Activated T-cell treated with anti-CD3 and anti-CD28 coated beads, Interleukin-2, amount 50 U/mL, for 72 hours (primary cell): Measurements from ENCODE around the gene KRT77. TPM values are rescaled to one million over a fixed set of nuclear protein-coding genes. Genes with fewer than 3 reads are reported as not detected.

Experiments used
- ATAC-seq, 2 donors: fragments of 150-1000 bp; cut with Tn5 transposase; replicated peaks in 1 of 2; 2 replicates each; pipeline ENCODE4 v1.10.0; 2021; ENCODE audit warnings: moderate library complexity in 2 of 2, mild to moderate bottlenecking in 1 of 2
- DNase-seq, 2 donors: peaks; one replicate each; pipeline ENCODE4 v3.0.0; 2021 to 2022; ENCODE audit warnings: mixed read lengths in 1 of 2
- H3K27ac Mint-ChIP-seq: one replicate; pipeline ENCODE4 v1.8.0; 2022; ENCODE audit warnings: mild to moderate bottlenecking, moderate library complexity, mixed read lengths
- H3K27me3 Mint-ChIP-seq: one replicate; pipeline ENCODE4 v1.8.0; 2022; ENCODE audit warnings: low read depth, mixed read lengths
- H3K36me3 Mint-ChIP-seq, 2 donors: one replicate each; pipeline ENCODE4 v1.8.0; 2022; ENCODE audit warnings: mixed read lengths in 2 of 2, mild to moderate bottlenecking in 1 of 2; ENCODE audit not compliant: insufficient read depth in 2 of 2
- H3K4me1 Mint-ChIP-seq: one replicate; pipeline ENCODE4 v1.8.0; 2022; ENCODE audit warnings: low read depth, mixed read lengths
- H3K4me3 Mint-ChIP-seq, 2 donors: one replicate each; pipeline ENCODE4 v1.8.0; 2022; ENCODE audit warnings: mild to moderate bottlenecking in 2 of 2, mixed read lengths in 2 of 2, moderate library complexity in 2 of 2
- H3K9me3 Mint-ChIP-seq, 2 donors: one replicate each; pipeline ENCODE4 v1.8.0; 2022; ENCODE audit warnings: mixed read lengths in 2 of 2
- total RNA-seq, 2 donors: library from RNA; stranded (reverse); gene quantifications; one replicate each; pipeline ENCODE4 v1.2.3, GENCODE V29; 2022

KRT77 gene
- total RNA-seq, 2 donors from 2014 or later = not detected

DNA sequence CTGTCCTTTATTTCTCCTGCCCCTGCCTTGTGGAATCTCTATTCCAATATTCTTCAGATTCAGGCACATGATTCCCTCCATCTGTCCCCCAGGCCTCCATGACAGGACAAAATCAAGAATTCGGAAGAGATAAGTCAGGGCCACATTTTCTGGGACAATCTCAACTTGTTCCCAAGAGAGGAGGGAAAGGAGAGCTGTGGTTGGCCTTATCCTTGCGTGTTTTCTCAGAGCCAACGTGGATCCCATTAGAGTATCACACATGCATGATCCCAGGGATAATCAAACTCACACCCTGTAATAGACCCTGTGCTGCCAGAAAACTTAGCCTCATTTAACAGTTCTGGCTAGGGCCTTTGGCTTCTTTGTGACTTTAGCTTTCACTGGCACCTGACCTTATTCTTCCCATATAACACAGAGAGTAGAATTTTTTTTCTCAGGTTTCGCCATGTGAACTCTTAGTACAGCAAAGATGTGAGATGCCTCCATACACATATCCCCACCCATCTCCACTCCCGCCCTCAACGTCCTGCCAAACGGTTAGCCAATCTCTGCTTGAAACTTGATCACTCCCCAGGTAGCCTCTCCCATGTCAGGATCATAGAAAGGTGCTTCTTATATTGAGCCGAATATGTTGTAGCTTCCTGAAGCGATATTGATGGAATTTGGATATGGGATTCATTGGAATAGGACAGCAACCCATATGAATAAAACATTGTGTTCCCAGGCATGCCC lies 16.4 kb downstream of the KRT77 start:
- DNase-seq (no peak), ATAC-seq (no peak)
- H3K9me3 Mint-ChIP-seq = no peaks in the 10 kb centered on the region
- H3K36me3 Mint-ChIP-seq = no peaks in the 10 kb centered on the region
- H3K4me3 Mint-ChIP-seq = no peak overlapping the region
- H3K27ac Mint-ChIP-seq = no peak overlapping the region
- no peaks in the 10 kb centered on the region for H3K27me3 Mint-ChIP-seq
- H3K4me1 Mint-ChIP-seq = peaks cover 27% of the 10 kb centered on the region

DNA sequence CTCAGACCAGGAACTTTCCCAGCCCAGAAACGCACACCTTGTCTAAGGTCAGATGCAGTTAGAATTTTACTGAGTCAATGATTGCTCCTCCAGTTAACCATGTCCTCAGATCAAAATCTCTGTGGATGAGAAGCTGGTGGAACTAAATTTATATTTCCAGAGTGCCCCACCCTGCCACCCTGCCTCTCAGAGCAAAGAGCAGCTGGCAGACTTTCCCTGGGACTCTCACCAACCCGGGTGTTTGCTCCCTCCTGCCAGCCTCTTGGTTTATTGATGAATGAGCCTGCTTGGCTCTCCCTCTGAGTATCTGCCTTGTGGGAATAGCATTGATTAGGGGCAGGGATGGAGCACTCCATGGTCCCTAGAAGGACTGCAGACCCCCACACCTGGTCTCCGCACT lies 17.3 kb downstream of the KRT77 start:
- Mint-ChIP-seq H3K27me3 (no peaks in the 10 kb centered on the region), H3K27ac (no peak overlapping the region), H3K36me3 (no peaks in the 10 kb centered on the region), H3K4me3 (no peak overlapping the region), H3K4me1 (peaks cover 26% of the 10 kb centered on the region), H3K9me3 (no peaks in the 10 kb centered on the region)
- DNase-seq (no peak), ATAC-seq (no peak)

DNA sequence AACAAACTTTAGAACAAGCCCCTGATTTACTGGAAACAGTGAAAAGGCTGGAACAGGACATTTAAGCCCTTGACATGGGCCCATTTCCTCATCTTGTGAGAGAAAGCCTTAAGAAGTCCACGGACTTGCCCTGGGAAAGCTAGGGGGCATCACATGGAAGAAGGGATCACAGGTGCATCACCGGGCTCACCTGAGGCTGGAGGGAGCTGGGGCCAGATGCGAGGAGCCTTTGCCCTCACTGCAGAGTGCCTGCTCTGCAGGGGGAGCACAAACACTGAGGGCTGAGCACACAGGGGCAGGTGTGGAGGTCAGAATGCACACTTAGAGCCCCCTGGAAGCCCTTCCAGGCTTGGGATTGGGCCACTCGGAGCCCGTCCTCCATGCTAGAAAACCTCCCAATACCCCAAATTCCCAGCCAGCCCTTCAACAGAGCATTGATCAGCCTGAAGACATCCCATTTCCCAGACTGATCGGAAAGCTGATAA lies 17.9 kb downstream of the KRT77 start:
- no peaks in the 10 kb centered on the region for H3K27me3 Mint-ChIP-seq
- no peaks in the 10 kb centered on the region for H3K36me3 Mint-ChIP-seq
- no peaks in the 10 kb centered on the region for H3K9me3 Mint-ChIP-seq

DNA sequence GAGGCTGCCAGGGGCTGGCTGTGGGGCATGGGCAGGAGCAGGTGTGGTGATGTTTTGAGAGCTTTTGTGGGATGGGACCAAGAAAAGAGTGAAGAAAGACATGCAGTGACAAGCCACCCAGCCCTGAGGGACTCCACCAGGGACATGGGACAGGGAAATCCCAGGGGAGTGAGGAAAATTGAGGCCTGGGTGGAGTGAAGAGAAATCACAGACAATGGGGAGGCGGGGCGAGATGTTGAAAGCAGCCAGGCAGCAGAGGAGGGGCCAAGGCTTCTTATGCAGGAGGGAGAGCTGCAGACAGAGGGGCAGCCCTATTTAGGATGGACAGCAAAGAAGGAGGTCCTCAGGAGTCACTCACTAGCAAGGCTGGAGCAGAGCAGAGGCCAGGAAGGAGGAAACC lies 18.9 kb downstream of the KRT77 start:
- Mint-ChIP-seq H3K27ac (no peak overlapping the region), H3K4me3 (no peak overlapping the region), H3K4me1 (peaks cover 20% of the 10 kb centered on the region), H3K9me3 (no peaks in the 10 kb centered on the region), H3K36me3 (no peaks in the 10 kb centered on the region), H3K27me3 (no peaks in the 10 kb centered on the region)
- ATAC-seq = no peak
- DNase-seq = no peak

More for the DNA sequence above, 17.9 kb downstream of the KRT77 start:
- ATAC-seq (no peak), DNase-seq (no peak)
- peaks cover 23% of the 10 kb centered on the region for H3K4me1 Mint-ChIP-seq
- no peak overlapping the region for H3K4me3 Mint-ChIP-seq
- H3K27ac Mint-ChIP-seq = no peak overlapping the region

DNA sequence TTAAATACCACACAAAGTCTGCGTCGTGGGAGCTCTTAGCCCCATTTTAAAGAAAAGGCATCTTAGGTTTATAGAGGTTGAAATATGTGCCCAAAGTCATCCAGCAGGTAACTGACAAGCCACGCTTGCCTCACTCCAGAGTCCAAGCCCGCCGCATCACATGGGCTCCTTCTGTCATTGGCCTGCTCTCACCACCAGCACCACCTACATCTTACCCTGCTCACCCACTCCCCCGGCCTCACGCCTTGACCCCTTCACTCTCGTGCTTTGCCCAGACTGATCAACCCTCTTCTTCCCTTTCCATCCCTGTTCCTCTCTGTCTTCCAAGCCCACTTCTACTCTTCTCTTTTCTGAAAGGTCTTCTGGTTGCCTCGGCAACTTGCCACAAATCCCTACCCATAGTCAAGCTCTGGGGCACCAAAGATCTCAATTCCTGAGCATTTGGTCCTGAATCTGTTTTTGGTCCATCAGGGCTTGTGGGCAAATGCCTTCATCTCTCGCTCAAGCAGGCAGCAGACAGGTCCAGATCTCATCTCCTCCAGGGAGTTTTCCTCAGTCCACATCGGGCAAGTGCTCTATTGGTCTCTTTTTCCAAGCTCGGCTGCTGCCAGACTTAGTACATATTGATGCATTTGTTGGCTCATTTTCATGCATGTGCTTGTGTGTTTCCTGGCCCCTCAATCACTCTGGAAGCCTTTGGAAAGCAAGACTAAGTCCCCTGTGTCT lies 19.6 kb downstream of the KRT77 start:
- H3K4me1 Mint-ChIP-seq = peaks cover 20% of the 10 kb centered on the region
- H3K9me3 Mint-ChIP-seq = no peaks in the 10 kb centered on the region
- no peaks in the 10 kb centered on the region for H3K36me3 Mint-ChIP-seq
- H3K4me3 Mint-ChIP-seq = no peak overlapping the region
- DNase-seq (no peak), ATAC-seq (no peak)
- no peak overlapping the region for H3K27ac Mint-ChIP-seq
- H3K27me3 Mint-ChIP-seq = no peaks in the 10 kb centered on the region

DNA sequence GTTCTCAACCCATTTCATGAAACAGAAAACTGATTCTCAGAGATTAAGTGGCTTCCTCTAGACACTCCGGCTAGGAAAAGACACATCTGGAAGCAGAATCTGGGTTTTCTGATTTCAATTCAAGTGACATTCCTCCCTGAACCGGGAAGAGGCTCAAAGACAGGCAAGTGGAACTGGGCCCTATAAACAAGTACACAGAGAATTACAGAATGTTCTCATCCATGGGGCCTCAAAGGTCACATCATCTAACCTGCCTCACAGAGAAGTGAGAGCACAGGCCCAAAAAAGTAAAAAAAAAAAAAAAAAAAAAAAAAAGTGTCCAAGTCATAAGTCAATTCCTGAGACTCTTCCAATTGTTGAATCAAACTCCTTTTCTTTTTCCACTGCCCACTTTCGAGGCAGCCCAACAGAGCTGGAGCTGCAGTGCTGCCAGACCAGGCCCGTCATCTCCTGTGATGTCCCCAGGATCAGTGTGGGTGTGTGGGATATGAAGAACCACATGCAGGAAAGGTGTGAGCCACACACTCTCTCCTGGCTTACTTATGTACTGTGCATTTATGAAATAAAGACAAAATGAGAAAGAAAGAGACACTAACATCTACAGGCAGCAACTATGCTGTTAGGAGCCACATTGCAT lies 20.3 kb downstream of the KRT77 start:
- no peaks in the 10 kb centered on the region for H3K9me3 Mint-ChIP-seq
- ATAC-seq (no peak), DNase-seq (no peak)
- H3K27me3 Mint-ChIP-seq = no peaks in the 10 kb centered on the region
- H3K27ac Mint-ChIP-seq = no peak overlapping the region
- no peaks in the 10 kb centered on the region for H3K36me3 Mint-ChIP-seq
- no peak overlapping the region for H3K4me3 Mint-ChIP-seq
- H3K4me1 Mint-ChIP-seq = peaks cover 20% of the 10 kb centered on the region

DNA sequence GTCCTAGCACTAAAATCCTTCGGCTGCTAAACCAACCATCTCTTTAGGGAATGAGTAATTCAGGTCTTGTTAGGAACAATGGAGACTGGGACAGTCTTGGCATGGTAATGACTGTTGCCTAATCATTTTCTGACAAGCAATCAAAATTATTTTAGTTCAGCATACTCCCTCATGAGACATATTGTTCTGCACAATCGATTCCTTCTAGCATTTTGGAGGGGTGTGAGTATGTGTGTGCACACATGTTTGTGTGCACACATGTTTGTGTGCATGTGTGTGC lies 21.0 kb downstream of the KRT77 start:
- DNase-seq (no peak), ATAC-seq (no peak)
- Mint-ChIP-seq H3K36me3 (no peaks in the 10 kb centered on the region), H3K27ac (no peak overlapping the region), H3K27me3 (no peaks in the 10 kb centered on the region), H3K4me1 (peaks cover 15% of the 10 kb centered on the region), H3K4me3 (no peak overlapping the region), H3K9me3 (no peaks in the 10 kb centered on the region)

DNA sequence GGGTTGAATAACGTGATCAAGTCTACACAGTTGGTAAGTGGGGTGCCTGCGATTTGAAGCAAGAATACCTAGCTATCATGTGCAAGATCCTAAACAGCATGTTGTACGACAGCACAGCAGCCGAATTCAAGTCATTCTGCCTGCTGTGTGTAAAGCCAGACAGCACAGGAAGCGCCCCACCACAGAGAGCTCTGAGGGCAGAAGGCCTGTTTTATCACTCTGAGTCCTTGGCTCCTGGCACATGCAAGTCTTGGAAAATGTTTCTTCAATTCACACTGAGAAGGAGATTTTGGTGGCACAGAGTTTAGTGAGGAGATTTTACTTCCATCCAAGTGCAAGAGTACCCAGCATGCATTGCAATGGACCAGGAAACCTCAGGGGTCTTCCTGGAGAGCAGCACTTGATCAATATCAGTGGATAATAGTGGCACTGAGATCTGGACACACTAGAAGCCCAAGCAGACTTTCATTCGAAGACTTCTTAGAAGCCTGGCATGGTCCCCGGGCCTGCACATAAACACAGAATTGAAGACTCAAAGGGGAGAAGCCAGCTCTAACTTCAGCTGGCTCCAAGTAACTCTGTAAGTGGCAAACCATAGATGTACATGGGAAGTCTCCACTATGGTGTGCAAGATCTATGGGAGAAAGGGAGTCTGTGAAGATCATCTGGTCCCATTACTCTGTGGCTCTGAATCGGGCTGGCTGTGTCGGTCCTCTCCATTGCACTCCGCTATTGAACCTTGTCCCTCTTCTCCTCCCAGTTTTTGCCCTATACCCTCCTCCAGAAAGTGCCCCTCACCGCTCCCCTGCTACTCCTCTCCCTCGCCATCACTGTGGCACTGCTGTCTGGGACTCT lies 21.6 kb downstream of the KRT77 start:
- H3K4me3 Mint-ChIP-seq = no peak overlapping the region
- H3K4me1 Mint-ChIP-seq = peaks cover 15% of the 10 kb centered on the region
- H3K27ac Mint-ChIP-seq = no peak overlapping the region
- no peaks in the 10 kb centered on the region for H3K36me3 Mint-ChIP-seq
- no peaks in the 10 kb centered on the region for H3K9me3 Mint-ChIP-seq
- peak; percentile 11 to 19 for DNase-seq
- ATAC-seq = peak; percentile 42 to 51
- H3K27me3 Mint-ChIP-seq = no peaks in the 10 kb centered on the region

DNA sequence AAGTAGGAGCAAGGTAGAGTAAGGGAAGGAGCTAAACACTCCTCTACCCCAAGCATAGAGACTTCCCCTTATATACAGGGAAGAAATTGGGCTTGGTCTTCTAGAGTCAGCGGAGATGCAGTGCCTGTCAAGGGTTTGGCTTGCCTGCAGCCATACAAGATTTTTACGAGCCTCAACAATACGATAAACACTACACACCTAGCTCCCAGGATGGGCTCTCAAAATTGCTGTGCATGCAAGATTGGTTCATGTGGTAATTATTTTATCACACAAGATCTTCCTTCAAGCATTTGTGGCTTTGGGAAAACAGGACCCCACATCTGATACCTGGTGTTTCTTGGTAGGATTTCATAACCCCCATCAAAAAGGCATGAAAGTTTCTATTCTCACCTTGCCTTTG lies 23.0 kb downstream of the KRT77 start, which contains the start of gene KRT1:
Gene KRT1 (minus strand): TSS at position 45 of the 400 bp plus-strand sequence. CDS start 59 bp downstream, outside the sequence.
- Mint-ChIP-seq H3K27me3 (no peaks in the 10 kb centered on the region), H3K27ac (no peak within 1 kb of the TSS), H3K9me3 (no peaks in the 10 kb centered on the region), H3K4me1 (peaks cover 15% of the 10 kb centered on the region), H3K4me3 (no peak within 1 kb of the TSS), H3K36me3 (no peaks in the 10 kb centered on the region)
- ATAC-seq (no peak), DNase-seq (no peak)

DNA sequence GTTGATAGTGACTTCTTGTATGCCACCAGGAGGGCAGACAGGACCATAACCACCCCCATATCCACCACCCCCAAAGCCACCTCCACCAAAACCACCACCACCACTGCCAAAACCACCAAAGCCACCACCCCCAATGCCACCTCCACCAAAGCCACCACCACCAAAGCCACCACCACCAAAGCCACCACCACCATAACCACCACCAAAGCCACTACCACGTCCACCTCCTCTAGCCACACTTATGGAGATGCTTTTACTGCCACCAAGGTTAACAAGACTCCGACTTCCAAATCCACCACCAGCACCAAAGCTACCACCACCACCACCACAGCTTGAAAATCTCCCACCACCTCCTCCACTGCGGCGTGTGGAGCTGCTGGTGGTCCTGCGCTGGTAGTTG lies 23.4 kb downstream of the KRT77 start:
- H3K4me3 Mint-ChIP-seq = no peak overlapping the region
- H3K4me1 Mint-ChIP-seq = peaks cover 15% of the 10 kb centered on the region
- DNase-seq (no peak), ATAC-seq (no peak)
- no peak overlapping the region for H3K27ac Mint-ChIP-seq
- no peaks in the 10 kb centered on the region for H3K27me3 Mint-ChIP-seq
- no peaks in the 10 kb centered on the region for H3K36me3 Mint-ChIP-seq
- H3K9me3 Mint-ChIP-seq = no peaks in the 10 kb centered on the region

DNA sequence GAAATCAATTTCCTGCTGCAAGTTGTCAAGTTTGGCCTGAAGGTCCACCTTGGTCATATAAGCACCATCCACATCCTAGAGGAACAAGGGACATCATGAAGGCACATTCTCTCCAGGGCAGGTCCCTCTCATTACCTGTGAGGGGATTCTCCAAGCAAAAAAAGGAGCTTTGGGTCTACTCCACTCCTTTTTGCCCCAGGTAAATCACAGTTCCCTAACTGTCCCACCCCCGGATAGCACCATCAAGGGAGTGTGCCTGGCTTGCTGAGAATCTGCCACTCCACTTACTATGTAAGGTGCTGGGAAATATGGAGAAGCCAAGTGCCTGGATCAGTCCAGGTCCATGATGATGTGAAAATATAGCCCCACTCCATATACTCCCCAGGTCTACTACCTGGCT lies 25.7 kb downstream of the KRT77 start:
- peaks cover 20% of the 10 kb centered on the region for H3K4me1 Mint-ChIP-seq
- H3K27ac Mint-ChIP-seq = no peak overlapping the region
- no peak for DNase-seq
- H3K9me3 Mint-ChIP-seq = no peaks in the 10 kb centered on the region
- H3K36me3 Mint-ChIP-seq = no peaks in the 10 kb centered on the region
- ATAC-seq = no peak
- no peaks in the 10 kb centered on the region for H3K27me3 Mint-ChIP-seq
- no peak overlapping the region for H3K4me3 Mint-ChIP-seq

DNA sequence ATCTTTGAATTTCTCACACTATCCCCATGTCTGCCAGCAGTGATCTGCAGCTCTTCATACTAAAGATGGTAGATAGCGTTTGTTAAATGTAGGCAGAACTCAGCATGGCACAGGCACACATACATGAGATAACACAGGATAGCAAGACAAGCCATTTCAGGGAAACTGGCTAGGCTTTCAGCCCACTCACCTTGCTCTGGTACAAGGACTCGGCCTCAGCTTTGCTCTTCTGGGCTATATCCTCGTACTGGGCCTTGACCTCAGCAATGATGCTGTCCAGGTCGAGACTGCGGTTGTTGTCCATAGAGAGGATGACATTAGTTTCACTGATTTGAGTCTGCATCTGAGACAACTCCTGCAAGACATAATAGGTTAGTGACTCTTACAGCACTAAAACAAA lies 26.2 kb downstream of the KRT77 start:
- Mint-ChIP-seq H3K4me3 (no peak overlapping the region), H3K27ac (no peak overlapping the region), H3K27me3 (no peaks in the 10 kb centered on the region), H3K9me3 (no peaks in the 10 kb centered on the region), H3K4me1 (peaks cover 20% of the 10 kb centered on the region), H3K36me3 (no peaks in the 10 kb centered on the region)
- no peak for DNase-seq
- ATAC-seq = no peak

DNA sequence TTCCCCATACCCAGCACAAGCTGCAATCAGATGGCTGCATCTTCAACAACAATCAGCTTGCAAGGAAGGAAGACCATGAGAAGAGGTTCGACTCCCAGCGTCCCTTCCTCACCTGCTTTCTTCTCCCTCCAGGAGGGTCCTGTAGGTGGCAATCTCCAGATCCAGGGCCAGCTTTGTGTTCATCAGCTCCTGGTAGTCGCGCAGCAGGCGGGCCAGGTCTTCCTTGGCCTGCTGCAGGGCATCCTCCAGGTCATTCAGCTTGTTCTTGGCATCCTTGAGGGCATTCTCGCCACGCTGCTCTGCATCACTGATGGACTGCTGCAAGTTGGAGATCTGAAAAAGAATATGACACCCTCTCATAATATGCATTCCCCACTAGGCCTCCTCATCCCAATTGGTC lies 27.2 kb downstream of the KRT77 start:
- no peaks in the 10 kb centered on the region for H3K36me3 Mint-ChIP-seq
- H3K27me3 Mint-ChIP-seq = no peaks in the 10 kb centered on the region
- no peak overlapping the region for H3K27ac Mint-ChIP-seq
- ATAC-seq (no peak), DNase-seq (no peak)
- H3K4me3 Mint-ChIP-seq = no peak overlapping the region
- H3K4me1 Mint-ChIP-seq = peaks cover 13% of the 10 kb centered on the region
- no peaks in the 10 kb centered on the region for H3K9me3 Mint-ChIP-seq
